Measurements from ENCODE around the gene TMEM59L. TPM values are rescaled to one million over a fixed set of nuclear protein-coding genes. Genes with fewer than 3 reads are reported as not detected.

Gene TMEM59L
- total RNA-seq, 2 donors from 2014 or later, result 3.2 to 6.5 TPM

GRCh38 chr19:18576383-18576782, 36.3 kb upstream of the TMEM59L start:
- Histone ChIP-seq H3K4me3 (no peak overlapping the region), H3K9me3 (no peaks in the 10 kb centered on the region), H3K36me3 (peaks cover 36% of the 10 kb centered on the region), H3K27me3 (replicated peaks; ENCODE audit: insufficient read depth) (no peaks in the 10 kb centered on the region), H3K27ac (no peak overlapping the region), H3K4me1 (ENCODE audit: control insufficient read depth in 1 of 2, low read depth in 2 of 2) (peaks cover 13 to 18% of the 10 kb centered on the region in 2 donors)
- TF ChIP-seq CTCF (IDR thresholded peaks at IDR 0.05), result no peak
- DNase-seq (ENCODE audit: low spot score) (no peak), ATAC-seq (ENCODE audit: insufficient number of reproducible peaks, low FRiP score, low read depth) (no peak)

- Histone ChIP-seq H3K36me3 (peaks cover 36% of the 10 kb centered on the region), H3K27me3 (replicated peaks; ENCODE audit: insufficient read depth) (no peaks in the 10 kb centered on the region), H3K4me1 (ENCODE audit: control insufficient read depth in 1 of 2, low read depth in 2 of 2) (peaks cover 11 to 14% of the 10 kb centered on the region in 2 donors), H3K9me3 (no peaks in the 10 kb centered on the region), H3K27ac (no peak overlapping the region), H3K4me3 (no peak overlapping the region)
- DNase-seq (ENCODE audit: low spot score) (no peak), ATAC-seq (ENCODE audit: insufficient number of reproducible peaks, low FRiP score, low read depth) (no peak)
- TF ChIP-seq CTCF (IDR thresholded peaks at IDR 0.05), result no peak
Observed at GRCh38 chr19:18577365-18577914, 35.2 kb upstream of the TMEM59L start.

DNA sequence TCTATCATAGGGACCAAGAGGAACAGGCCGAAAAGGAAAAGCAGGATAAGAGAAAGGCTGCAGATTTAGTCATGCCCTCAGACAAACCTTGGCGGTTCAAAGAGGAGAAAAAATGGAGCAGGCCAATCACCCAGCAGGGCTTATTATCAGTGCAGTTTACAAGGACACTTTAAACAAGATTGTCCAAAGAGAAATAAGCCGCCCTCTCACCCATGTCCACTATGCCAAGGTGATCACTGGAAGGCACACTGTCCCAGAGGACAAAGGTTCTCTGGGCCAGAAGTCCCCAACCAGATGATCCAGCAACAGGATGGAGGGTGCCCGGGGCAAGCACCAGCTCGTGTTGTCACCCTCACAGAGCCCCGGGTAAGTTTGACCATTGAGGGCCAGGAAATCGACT, 32.4 kb upstream of the TMEM59L start:
- TF ChIP-seq CTCF (IDR thresholded peaks at IDR 0.05), result no peak
- H3K9me3 ChIP-seq, result no peaks in the 10 kb centered on the region
- no peaks in the 10 kb centered on the region for H3K27me3 ChIP-seq (replicated peaks; ENCODE audit: insufficient read depth)
- H3K27ac ChIP-seq, result no peak overlapping the region
- peaks cover 14% of the 10 kb centered on the region for H3K36me3 ChIP-seq
- no peaks in the 10 kb centered on the region for H3K4me1 ChIP-seq (ENCODE audit: control insufficient read depth in 1 of 2, low read depth in 2 of 2)
- H3K4me3 ChIP-seq, result no peak overlapping the region
- DNase-seq (ENCODE audit: low spot score) (no peak), ATAC-seq (ENCODE audit: insufficient number of reproducible peaks, low FRiP score, low read depth) (no peak)

GRCh38 chr19:18586306-18586705, 26.4 kb upstream of the TMEM59L start:
- no peak for TF ChIP-seq CTCF (IDR thresholded peaks at IDR 0.05)
- ATAC-seq (ENCODE audit: insufficient number of reproducible peaks, low FRiP score, low read depth), result no peak

GRCh38 chr19:18587561-18587960, 25.1 kb upstream of the TMEM59L start:
- H3K36me3 ChIP-seq, result peaks cover 8% of the 10 kb centered on the region
- no peak overlapping the region for H3K4me3 ChIP-seq
- H3K4me1 ChIP-seq (ENCODE audit: control insufficient read depth in 1 of 2, low read depth in 2 of 2), result peaks cover 11 to 21% of the 10 kb centered on the region in 2 donors
- no peaks in the 10 kb centered on the region for H3K9me3 ChIP-seq
- no peaks in the 10 kb centered on the region for H3K27me3 ChIP-seq (replicated peaks; ENCODE audit: insufficient read depth)
- ATAC-seq (ENCODE audit: insufficient number of reproducible peaks, low FRiP score, low read depth) (no peak), DNase-seq (ENCODE audit: low spot score) (no peak)
- no peak for TF ChIP-seq CTCF (IDR thresholded peaks at IDR 0.05)
- H3K27ac ChIP-seq, result no peak overlapping the region

More at GRCh38 chr19:18586306-18586705, 26.4 kb upstream of the TMEM59L start:
- peaks cover 11 to 21% of the 10 kb centered on the region in 2 donors for H3K4me1 ChIP-seq (ENCODE audit: control insufficient read depth in 1 of 2, low read depth in 2 of 2)
- no peaks in the 10 kb centered on the region for H3K27me3 ChIP-seq (replicated peaks; ENCODE audit: insufficient read depth)
- no peak overlapping the region for H3K4me3 ChIP-seq
- H3K36me3 ChIP-seq, result peaks cover 8% of the 10 kb centered on the region
- H3K9me3 ChIP-seq, result no peaks in the 10 kb centered on the region
- no peak overlapping the region for H3K27ac ChIP-seq
- DNase-seq (ENCODE audit: low spot score), result no peak

Measured in thoracic aorta (tissue), 2 donors.